Activated CD4-positive, alpha-beta T cell treated with anti-CD3 and anti-CD28 coated beads, Interleukin-2, amount 50 U/mL, for 4 hours (primary cell): Measurements from ENCODE around the gene SLC46A1.

Source experiments
- DNase-seq, 2 experiments: peaks; one replicate each; pipeline ENCODE4 v3.0.0-alpha.2; 2020

The SLC46A1 gene

GRCh38 chr17:28404007-28404406 lies 2.0 kb downstream of the SLC46A1 start:
- no peak for DNase-seq

DNA sequence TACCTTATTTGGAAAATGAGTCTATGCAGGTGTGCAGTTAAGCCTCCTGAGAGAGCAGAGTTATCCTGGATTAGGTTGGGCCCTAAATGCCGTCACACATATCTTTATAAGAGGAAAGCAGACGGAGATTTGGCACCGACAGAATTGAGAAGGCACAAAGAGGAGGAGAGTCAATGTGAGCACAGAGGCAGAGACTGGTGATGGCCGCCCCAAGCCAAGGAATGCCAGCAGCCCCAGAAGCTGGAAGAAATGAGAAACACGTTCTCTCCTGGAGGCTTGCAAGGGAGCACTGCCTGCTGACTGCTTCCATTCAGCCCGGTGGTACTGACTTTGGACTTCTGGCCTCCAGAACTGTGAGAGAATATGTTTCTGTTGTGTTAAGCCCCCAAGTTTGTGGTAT lies 3.2 kb downstream of the SLC46A1 start:
- DNase-seq = no peak

DNA sequence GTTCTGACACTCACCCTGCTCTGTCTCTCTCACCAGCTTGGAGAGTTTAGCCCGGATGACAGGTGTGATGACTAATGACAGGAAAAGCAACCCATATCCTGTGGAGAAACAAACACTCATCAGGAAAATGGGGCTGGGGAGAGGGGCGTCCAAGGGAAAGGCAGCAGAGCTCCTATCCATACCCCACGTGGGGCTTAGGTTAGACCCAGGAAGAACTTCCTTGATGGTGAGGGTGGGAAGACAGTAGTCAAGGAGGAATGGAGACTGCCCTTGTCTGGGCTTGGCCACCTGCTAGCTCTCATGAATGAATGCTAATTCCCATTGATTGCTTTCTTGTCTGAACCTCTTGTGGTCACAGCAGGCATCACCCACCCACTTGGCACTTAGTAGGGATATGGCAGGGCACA lies 3.8 kb downstream of the SLC46A1 start:
- no peak for DNase-seq

DNA sequence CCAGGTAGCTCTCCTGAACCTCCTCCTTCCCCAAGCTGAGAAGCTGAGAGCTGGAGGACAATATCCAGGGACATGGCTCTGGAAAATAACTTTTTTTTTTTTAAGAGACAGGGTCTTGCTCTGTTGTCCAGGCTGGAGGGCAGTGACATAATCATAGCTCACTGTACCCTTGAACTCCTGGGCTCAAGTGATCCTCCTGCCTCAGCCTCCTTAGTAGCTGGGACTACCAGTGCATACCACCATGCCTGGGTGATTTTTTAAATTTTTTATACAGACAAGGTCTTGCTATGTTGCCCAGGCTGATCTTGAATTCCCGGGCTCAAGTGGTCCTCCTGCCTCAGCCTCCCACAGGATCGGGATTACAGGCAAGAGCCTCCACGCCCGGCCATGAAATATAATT lies 6.2 kb downstream of the SLC46A1 start:
- no peak for DNase-seq

GRCh38 chr17:28398280-28398981 lies 7.6 kb downstream of the SLC46A1 start:
- no peak for DNase-seq

DNA sequence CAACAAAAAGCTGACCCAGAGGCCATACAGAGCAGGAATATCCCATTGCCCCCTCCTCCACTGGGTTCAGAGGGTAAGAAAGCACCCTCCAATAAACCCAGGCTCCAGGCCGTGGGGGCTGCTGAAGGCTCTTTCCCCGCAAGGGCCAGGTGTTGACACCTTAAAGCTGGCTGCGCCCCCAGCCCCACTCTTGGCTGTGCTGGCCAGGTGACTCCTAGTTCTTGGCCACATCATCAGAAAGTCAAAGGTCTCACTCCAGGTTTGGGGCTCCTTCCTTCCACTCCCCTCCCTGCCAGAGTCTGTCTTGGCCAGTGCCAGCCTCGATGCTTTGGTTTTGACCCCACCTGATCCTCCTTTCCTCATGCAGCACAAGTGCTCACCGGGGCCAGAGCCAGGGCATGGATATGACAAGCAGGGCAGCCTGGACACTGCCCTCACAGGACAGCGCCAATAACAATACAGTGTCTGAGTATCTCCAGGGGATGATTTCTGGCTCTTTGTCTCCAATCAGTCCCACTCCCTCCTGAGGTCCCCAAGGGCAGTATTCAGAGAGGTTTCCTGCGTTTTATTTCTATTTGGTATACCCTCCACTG lies 8.2 kb downstream of the SLC46A1 start:
- DNase-seq = no peak

- DNase-seq = no peak
Observed at GRCh38 chr17:28397275-28397674, 8.7 kb downstream of the SLC46A1 start.

DNA sequence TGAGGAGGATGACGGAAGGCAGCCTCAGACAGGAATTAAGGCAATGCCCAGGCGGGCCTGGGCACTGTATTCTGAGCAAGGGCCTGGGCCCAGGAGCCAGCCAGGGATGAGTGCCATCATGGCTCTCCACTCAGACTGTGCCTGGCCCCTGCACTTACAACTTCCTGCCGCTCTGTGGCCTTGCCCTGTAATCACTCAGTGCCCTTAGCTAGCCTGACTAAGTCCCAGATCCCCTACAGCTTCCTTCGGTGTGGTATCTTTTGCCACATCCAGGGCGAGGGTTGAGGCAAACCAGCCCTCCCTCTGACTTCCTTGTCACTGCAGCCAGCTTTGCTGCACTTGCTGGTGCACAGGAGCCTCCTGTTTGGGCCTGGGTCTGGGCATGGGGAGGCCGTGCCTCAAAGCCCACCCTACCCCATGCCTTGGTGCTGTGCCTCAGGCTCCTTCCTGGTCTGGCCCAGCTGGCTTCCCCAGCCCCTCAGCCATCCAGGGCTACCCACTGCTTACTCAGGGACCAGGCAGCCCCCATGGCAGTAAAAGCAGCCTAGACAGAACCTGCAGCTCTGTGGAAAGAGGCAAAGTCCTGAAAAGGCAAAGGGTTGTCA lies 9.3 kb downstream of the SLC46A1 start:
- no peak for DNase-seq

DNA sequence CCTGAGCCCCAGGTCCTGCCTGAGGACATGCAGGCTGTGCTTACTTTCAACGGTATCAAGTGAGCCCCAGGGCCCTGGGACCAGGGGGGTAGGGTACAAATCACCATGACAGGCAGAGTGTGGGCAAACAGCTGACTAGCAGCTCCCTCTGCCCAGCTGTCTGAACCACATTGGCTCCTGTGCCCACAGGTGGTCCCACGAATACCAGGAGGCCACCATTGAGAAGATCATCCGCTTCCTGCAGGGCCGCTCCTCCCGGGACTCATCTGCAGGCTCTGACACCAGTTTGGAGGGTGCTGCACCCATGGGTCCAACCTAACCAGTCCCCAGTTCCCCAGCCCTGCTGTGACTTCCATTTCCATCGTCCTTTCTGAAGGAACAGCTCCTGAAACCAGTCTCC lies 10.0 kb downstream of the SLC46A1 start:
- DNase-seq = no peak

GRCh38 chr17:28395426-28395825 lies 10.6 kb downstream of the SLC46A1 start:
- no peak for DNase-seq

DNA sequence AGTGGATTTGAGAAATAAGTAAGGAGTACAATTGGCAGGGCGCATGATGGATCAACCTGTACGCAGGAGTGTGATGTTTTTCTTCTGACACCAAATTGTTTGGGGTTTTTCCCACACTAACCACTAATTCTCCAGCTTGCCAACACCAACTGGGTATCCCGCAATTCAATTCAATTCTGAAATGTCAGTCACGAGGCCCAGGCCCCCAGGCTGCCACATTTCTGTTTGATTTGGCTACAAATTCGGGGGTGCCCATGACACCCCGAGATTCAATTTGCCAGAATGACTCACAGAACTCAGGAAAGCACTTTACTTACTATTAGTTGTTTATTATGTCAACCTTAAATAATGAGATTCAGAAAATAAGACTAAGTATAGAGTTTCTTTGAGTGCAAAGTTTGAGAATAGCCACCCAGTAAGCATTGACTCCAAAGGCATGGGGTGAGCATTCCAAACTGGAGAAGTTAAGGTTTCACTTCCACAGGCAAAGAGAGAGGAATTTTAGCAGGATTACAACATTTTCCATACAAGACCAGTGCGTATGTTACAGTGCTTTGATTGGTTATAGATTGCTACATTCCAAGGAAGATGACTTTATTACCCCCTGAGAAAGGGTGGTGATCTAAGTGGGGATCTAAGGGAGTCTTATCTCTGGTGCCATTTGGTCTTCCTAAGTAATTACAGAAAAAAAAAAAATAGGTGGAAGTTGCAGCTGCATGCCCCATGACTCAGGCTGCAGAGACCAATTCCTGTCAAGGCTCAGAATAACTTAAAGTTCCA lies 11.5 kb downstream of the SLC46A1 start:
- no peak for DNase-seq

DNA sequence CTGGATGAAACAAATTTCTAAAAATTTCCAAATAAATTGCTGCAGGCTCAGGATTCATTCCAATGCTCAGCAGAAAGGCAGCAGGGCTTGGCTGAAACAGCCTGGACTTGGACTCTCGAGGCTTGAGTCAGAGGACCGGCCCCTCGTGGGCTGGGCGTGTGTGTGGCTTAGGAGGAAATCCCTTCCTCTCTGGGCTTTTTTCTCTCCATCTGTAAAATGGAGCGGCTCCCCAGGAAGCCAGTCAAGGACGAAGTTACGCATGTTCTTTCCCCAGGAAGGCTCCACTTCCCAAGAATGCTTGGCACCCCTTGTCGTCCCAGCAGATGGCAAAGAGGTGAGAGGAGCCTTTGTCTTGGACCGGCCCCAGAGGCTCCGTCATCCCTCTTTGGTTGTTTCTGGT lies 13.5 kb downstream of the SLC46A1 start:
- DNase-seq = no peak

- DNase-seq = no peak
Observed at GRCh38 chr17:28391401-28391800, 14.6 kb downstream of the SLC46A1 start.

GRCh38 chr17:28390984-28391383 lies 15.0 kb downstream of the SLC46A1 start:
- no peak for DNase-seq

DNA sequence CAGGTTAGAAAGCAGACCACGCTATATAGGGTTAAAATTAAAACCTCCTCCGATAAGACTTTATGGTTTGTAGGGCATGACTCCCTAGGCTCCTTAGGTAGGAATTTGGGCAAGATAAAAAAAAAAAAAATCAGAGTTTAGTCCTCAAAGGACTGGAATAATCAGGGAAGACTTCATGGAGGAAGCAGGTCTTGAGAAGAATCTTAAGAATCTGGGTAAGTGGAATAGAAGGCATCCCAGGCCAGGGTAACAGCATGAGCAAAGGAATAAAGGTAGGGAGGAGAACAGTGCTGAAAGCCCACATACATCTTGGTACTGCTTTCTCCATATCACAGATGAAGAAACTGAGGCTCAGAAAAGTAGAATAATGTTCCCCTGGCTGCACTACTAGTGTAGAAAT lies 15.4 kb downstream of the SLC46A1 start:
- no peak for DNase-seq

- no peak for DNase-seq
Observed at GRCh38 chr17:28390141-28390540, 15.9 kb downstream of the SLC46A1 start.

GRCh38 chr17:28388106-28388505 lies 17.9 kb downstream of the SLC46A1 start:
- DNase-seq = no peak

- DNase-seq = no peak
Observed at GRCh38 chr17:28386391-28386790, 19.6 kb downstream of the SLC46A1 start.

DNA sequence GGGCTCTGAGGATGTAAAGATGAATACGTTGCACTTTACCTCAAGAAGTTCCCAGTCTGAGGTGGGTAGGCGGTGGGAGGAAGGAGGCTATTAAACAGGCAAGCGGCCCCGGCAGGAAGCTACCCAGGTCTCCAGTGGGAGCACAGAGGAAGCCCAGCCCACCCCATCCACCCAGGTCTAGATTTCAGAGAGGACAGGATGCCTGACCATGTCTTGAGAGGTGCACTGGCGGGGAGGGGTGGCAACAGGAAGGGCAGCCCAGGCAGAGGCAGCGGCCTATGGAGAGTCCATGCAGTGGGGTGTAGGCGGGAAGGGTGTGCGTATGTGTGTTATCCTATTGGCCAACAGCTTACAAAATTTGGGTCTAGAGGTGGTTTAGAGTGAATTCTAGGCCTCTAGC lies 20.6 kb downstream of the SLC46A1 start:
- DNase-seq = no peak

DNA sequence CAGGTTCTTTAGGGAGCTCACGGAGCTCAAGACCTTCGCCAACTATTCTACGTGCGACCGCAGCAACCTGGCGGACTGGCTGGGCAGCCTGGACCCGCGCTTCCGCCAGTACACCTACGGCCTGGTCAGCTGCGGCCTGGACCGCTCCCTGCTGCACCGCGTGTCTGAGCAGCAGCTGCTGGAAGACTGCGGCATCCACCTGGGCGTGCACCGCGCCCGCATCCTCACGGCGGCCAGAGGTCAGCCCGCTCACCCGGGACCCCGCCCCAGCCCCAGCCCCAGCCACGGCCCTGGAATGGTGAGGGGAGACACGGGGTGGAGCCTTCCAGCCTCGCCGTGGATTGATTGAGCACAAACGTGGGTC lies 21.0 kb downstream of the SLC46A1 start:
- no peak for DNase-seq

DNA sequence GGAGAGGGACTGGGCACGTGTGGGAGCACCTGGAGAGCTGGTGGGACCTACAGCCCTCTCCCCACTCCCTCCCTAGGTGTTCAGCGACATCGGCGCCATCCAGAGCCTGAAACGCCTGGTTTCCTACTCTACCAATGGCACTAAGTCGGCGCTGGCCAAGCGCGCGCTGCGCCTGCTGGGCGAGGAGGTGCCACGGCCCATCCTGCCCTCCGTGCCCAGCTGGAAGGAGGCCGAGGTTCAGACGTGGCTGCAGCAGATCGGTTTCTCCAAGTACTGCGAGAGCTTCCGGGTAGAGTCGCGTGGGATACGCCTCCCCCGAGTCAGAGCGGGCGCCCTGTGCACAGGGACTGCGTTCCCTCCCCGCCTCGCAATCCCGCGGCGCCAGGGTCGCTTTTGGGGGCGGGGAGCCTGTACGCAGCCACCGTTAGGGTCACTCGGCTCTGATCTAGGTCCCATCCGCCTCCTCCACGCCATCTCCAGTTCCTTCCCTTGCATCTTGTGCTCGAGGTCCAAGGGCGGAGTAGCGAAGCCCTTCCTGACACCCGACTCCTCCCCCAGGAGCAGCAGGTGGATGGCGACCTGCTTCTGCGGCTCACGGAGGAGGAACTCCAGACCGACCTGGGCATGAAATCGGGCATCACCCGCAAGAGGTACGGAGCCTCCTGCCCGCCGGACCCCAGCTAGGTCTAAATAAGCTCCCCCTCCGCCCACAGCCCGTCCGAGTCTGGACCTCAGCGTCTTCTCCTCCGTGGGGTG lies 21.6 kb downstream of the SLC46A1 start:
- DNase-seq = peak; percentile 49 to 52

DNA sequence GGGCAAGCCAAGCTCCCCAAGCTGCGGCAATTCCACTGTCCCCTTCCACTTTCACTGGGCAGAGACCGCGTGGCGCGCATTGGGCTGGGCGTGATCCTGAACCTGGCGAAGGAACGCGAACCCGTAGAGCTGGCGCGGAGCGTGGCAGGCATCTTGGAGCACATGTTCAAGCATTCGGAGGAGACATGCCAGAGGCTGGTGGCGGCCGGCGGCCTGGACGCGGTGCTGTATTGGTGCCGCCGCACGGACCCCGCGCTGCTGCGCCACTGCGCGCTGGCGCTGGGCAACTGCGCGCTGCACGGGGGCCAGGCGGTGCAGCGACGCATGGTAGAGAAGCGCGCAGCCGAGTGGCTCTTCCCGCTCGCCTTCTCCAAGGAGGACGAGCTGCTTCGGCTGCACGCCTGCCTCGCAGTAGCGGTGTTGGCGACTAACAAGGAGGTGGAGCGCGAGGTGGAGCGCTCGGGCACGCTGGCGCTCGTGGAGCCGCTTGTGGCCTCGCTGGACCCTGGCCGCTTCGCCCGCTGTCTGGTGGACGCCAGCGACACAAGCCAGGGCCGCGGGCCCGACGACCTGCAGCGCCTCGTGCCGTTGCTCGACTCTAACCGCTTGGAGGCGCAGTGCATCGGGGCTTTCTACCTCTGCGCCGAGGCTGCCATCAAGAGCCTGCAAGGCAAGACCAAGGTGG lies 24.7 kb downstream of the SLC46A1 start:
- no peak for DNase-seq
